SJCRH30 (cell line): ENCODE measurements around the gene BCORL1. TPM values are rescaled to one million over a fixed set of nuclear protein-coding genes. Genes with fewer than 3 reads are reported as not detected.

Experiments used
- DNase-seq, 2 experiments: peaks; one replicate each; pipeline ENCODE4 v3.0.0-alpha.2; 2015 to 2020
- H3K27ac ChIP-seq: fragments of 250-450 bp; sonication (Bioruptor Pico); 2 replicates; pipeline ENCODE4 v1.5.1; 2020; ENCODE audit warnings: mild to moderate bottlenecking, moderate library complexity
- H3K27me3 ChIP-seq: fragments of 250-450 bp; sonication (Bioruptor Pico); 2 replicates; pipeline ENCODE4 v1.5.1; 2020; ENCODE audit warnings: mild to moderate bottlenecking, moderate library complexity
- H3K36me3 ChIP-seq: fragments of 250-450 bp; sonication (Bioruptor Pico); 2 replicates; pipeline ENCODE4 v1.5.1; 2020; ENCODE audit warnings: mild to moderate bottlenecking, moderate library complexity
- H3K4me1 ChIP-seq: fragments of 250-450 bp; sonication (Bioruptor Pico); 2 replicates; pipeline ENCODE4 v1.5.1; 2020; ENCODE audit warnings: mild to moderate bottlenecking, moderate library complexity
- H3K4me3 ChIP-seq: fragments of 250-450 bp; sonication (Bioruptor Pico); 2 replicates; pipeline ENCODE4 v1.5.1; 2020; ENCODE audit warnings: mild to moderate bottlenecking, moderate library complexity
- H3K9me3 ChIP-seq: fragments of 250-450 bp; sonication (Bioruptor Pico); replicated peaks from 2 replicates; pipeline ENCODE4 v1.5.1; 2020; ENCODE audit warnings: mild to moderate bottlenecking, moderate library complexity
- total RNA-seq: library from RNA; depleted of rRNA; stranded (reverse); fragments of >200 nt; shearing (Covaris generic); gene quantifications from 2 replicates; pipeline ENCODE4 v1.2.3, GENCODE V29; 2014; rRNA removed

BCORL1 gene
- 5.1 and 5.6 TPM in 2 replicates for total RNA-seq

GRCh38 chrX:129982300-129983251 is at the start of gene BCORL1:
BCORL1 (plus strand) TSS chrX:129982635; CDS start chrX:130005232, 22,597 bp downstream.
- no peaks in the 10 kb centered on the region for H3K4me1 ChIP-seq
- no peak within 1 kb of the TSS; the same call in 1 of the 2 replicates for H3K4me3 ChIP-seq
- peak; percentile 91 for DNase-seq
- H3K27ac ChIP-seq: peak within 1 kb of the TSS; percentile 54
- no peaks in the 10 kb centered on the region for H3K27me3 ChIP-seq
- no peaks in the 10 kb centered on the region for H3K9me3 ChIP-seq
- H3K36me3 ChIP-seq: no peaks in the 10 kb centered on the region

GRCh38 chrX:129932821-129933321 is 49.6 kb upstream of the BCORL1 start:
- DNase-seq: peak in 1 of 2 experiments; percentile 11
- H3K9me3 ChIP-seq: no peaks in the 10 kb centered on the region
- H3K4me1 ChIP-seq: no peaks in the 10 kb centered on the region
- H3K27me3 ChIP-seq: no peaks in the 10 kb centered on the region
- no peaks in the 10 kb centered on the region for H3K36me3 ChIP-seq
- peak overlapping the region; percentile 52 for H3K4me3 ChIP-seq
- H3K27ac ChIP-seq: no peak overlapping the region

GRCh38 chrX:129933700-129934099 is 48.7 kb upstream of the BCORL1 start:
- Histone ChIP-seq H3K4me1 (no peaks in the 10 kb centered on the region), H3K36me3 (no peaks in the 10 kb centered on the region), H3K27ac (no peak overlapping the region), H3K9me3 (no peaks in the 10 kb centered on the region), H3K27me3 (no peaks in the 10 kb centered on the region), H3K4me3 (no peak overlapping the region)
- DNase-seq: no peak

GRCh38 chrX:129934461-129934860 is 48.0 kb upstream of the BCORL1 start:
- Histone ChIP-seq H3K27me3 (no peaks in the 10 kb centered on the region), H3K4me3 (no peak overlapping the region), H3K4me1 (no peaks in the 10 kb centered on the region), H3K27ac (no peak overlapping the region), H3K36me3 (no peaks in the 10 kb centered on the region), H3K9me3 (no peaks in the 10 kb centered on the region)
- DNase-seq: no peak

- H3K4me1 ChIP-seq: no peaks in the 10 kb centered on the region
- no peak overlapping the region for H3K4me3 ChIP-seq
- no peaks in the 10 kb centered on the region for H3K27me3 ChIP-seq
- DNase-seq: no peak
- no peaks in the 10 kb centered on the region for H3K36me3 ChIP-seq
- no peaks in the 10 kb centered on the region for H3K9me3 ChIP-seq
- H3K27ac ChIP-seq: no peak overlapping the region
These were observed 47.5 kb upstream of the BCORL1 start for GRCh38 chrX:129934952-129935351.

GRCh38 chrX:129938081-129938480 is 44.4 kb upstream of the BCORL1 start:
- Histone ChIP-seq H3K27ac (no peak overlapping the region), H3K4me1 (no peaks in the 10 kb centered on the region), H3K9me3 (no peaks in the 10 kb centered on the region), H3K4me3 (no peak overlapping the region), H3K36me3 (no peaks in the 10 kb centered on the region), H3K27me3 (no peaks in the 10 kb centered on the region)
- no peak for DNase-seq

- Histone ChIP-seq H3K27ac (no peak overlapping the region), H3K36me3 (no peaks in the 10 kb centered on the region), H3K27me3 (no peaks in the 10 kb centered on the region), H3K9me3 (no peaks in the 10 kb centered on the region), H3K4me1 (no peaks in the 10 kb centered on the region), H3K4me3 (no peak overlapping the region)
- DNase-seq: peak; percentile 27 to 45
These were observed 42.4 kb upstream of the BCORL1 start for GRCh38 chrX:129939986-129940385.

GRCh38 chrX:129940721-129941120 is 41.7 kb upstream of the BCORL1 start:
- no peaks in the 10 kb centered on the region for H3K27me3 ChIP-seq
- no peaks in the 10 kb centered on the region for H3K36me3 ChIP-seq
- H3K27ac ChIP-seq: no peak overlapping the region
- no peak for DNase-seq
- no peak overlapping the region for H3K4me3 ChIP-seq
- H3K9me3 ChIP-seq: no peaks in the 10 kb centered on the region
- no peaks in the 10 kb centered on the region for H3K4me1 ChIP-seq

- no peaks in the 10 kb centered on the region for H3K4me1 ChIP-seq
- no peaks in the 10 kb centered on the region for H3K36me3 ChIP-seq
- H3K9me3 ChIP-seq: no peaks in the 10 kb centered on the region
- H3K27me3 ChIP-seq: no peaks in the 10 kb centered on the region
- H3K4me3 ChIP-seq: no peak overlapping the region
- no peak overlapping the region for H3K27ac ChIP-seq
- no peak for DNase-seq
These were observed 37.3 kb upstream of the BCORL1 start for GRCh38 chrX:129945131-129945530.

GRCh38 chrX:129953334-129953648 is 29.1 kb upstream of the BCORL1 start:
- Histone ChIP-seq H3K36me3 (no peaks in the 10 kb centered on the region), H3K9me3 (no peaks in the 10 kb centered on the region), H3K27ac (no peak overlapping the region), H3K4me1 (peaks cover 4% of the 10 kb centered on the region; the same call in 1 of the 2 replicates), H3K4me3 (no peak overlapping the region), H3K27me3 (no peaks in the 10 kb centered on the region)
- no peak for DNase-seq

- Histone ChIP-seq H3K4me1 (peaks cover 4% of the 10 kb centered on the region; the same call in 1 of the 2 replicates), H3K9me3 (no peaks in the 10 kb centered on the region), H3K27ac (no peak overlapping the region), H3K4me3 (no peak overlapping the region), H3K36me3 (no peaks in the 10 kb centered on the region), H3K27me3 (no peaks in the 10 kb centered on the region)
- DNase-seq: no peak
These were observed 28.6 kb upstream of the BCORL1 start for GRCh38 chrX:129953881-129954280.

GRCh38 chrX:129954804-129955203 is 27.6 kb upstream of the BCORL1 start:
- Histone ChIP-seq H3K4me3 (no peak overlapping the region), H3K36me3 (no peaks in the 10 kb centered on the region), H3K27me3 (no peaks in the 10 kb centered on the region), H3K27ac (no peak overlapping the region), H3K9me3 (no peaks in the 10 kb centered on the region), H3K4me1 (peaks cover 4% of the 10 kb centered on the region; the same call in 1 of the 2 replicates)
- no peak for DNase-seq

- Histone ChIP-seq H3K27me3 (no peaks in the 10 kb centered on the region), H3K4me3 (no peak overlapping the region), H3K4me1 (peaks cover 4% of the 10 kb centered on the region; the same call in 1 of the 2 replicates), H3K36me3 (no peaks in the 10 kb centered on the region), H3K9me3 (no peaks in the 10 kb centered on the region), H3K27ac (no peak overlapping the region)
- DNase-seq: no peak
These were observed 26.8 kb upstream of the BCORL1 start for GRCh38 chrX:129955682-129956081.

- Histone ChIP-seq H3K27me3 (no peaks in the 10 kb centered on the region), H3K27ac (no peak overlapping the region), H3K9me3 (no peaks in the 10 kb centered on the region), H3K4me3 (no peak overlapping the region), H3K36me3 (no peaks in the 10 kb centered on the region), H3K4me1 (peaks cover 4% of the 10 kb centered on the region; the same call in 1 of the 2 replicates)
- DNase-seq: no peak
These were observed 26.3 kb upstream of the BCORL1 start for GRCh38 chrX:129956145-129956544.

- Histone ChIP-seq H3K4me1 (peaks cover 4% of the 10 kb centered on the region; the same call in 1 of the 2 replicates), H3K27ac (no peak overlapping the region), H3K36me3 (no peaks in the 10 kb centered on the region), H3K4me3 (peak overlapping the region; percentile 69), H3K27me3 (no peaks in the 10 kb centered on the region), H3K9me3 (no peaks in the 10 kb centered on the region)
- DNase-seq: no peak
These were observed 25.7 kb upstream of the BCORL1 start for GRCh38 chrX:129956765-129957164.
